Tibial nerve (tissue), 4 donors: ENCODE measurements around the gene AGT.

Experiments
- EP300 ChIP-seq, 2 donors: sonication (generic); formaldehyde crosslinking; IDR thresholded peaks; one replicate each; pipeline ENCODE4 v1.6.1; 2017; ENCODE audit warnings: antibody characterized with exemption in 2 of 2, mild to moderate bottlenecking in 1 of 2
- POLR2A ChIP-seq, 2 donors: fragments of 450-650 bp; IDR thresholded peaks; one replicate each; pipeline ENCODE4 v1.6.1; 2017; ENCODE audit warnings: antibody characterized with exemption in 2 of 2, mild to moderate bottlenecking in 2 of 2, moderate library complexity in 2 of 2
- TF ChIP-seq, protein P1 (sequence below), 5 experiments: fragments of 200-600 bp in 3 of 5; fragments of 450-650 bp in 2 of 5; sonication (generic) in 3 of 5; IDR thresholded peaks; one replicate each; pipeline ENCODE4 v1.5.1; 2016 to 2019; ENCODE audit warnings: antibody characterized with exemption in 5 of 5, mild to moderate bottlenecking in 3 of 5, moderate library complexity in 2 of 5

DNA sequence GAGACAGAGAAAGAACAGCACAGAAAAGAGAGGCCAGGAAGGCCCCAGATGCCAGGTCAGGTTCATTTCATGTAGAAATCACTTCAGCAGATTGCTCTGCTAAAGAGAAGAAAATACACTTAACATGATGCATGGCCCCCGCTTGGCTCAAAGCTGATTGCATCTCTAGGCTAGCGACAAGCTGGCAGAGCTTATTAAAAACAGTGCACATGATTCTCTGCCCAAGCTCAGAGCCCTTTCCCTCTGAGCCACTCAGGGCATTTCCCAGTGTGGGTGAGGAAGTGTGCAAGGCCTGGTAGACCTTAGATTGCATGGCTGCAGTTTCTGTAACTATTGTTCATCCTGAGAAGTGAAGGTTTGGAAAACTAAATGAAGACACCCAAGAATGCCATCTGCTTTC, 30.0 kb upstream of the AGT start:
- TF ChIP-seq, protein P1, sequence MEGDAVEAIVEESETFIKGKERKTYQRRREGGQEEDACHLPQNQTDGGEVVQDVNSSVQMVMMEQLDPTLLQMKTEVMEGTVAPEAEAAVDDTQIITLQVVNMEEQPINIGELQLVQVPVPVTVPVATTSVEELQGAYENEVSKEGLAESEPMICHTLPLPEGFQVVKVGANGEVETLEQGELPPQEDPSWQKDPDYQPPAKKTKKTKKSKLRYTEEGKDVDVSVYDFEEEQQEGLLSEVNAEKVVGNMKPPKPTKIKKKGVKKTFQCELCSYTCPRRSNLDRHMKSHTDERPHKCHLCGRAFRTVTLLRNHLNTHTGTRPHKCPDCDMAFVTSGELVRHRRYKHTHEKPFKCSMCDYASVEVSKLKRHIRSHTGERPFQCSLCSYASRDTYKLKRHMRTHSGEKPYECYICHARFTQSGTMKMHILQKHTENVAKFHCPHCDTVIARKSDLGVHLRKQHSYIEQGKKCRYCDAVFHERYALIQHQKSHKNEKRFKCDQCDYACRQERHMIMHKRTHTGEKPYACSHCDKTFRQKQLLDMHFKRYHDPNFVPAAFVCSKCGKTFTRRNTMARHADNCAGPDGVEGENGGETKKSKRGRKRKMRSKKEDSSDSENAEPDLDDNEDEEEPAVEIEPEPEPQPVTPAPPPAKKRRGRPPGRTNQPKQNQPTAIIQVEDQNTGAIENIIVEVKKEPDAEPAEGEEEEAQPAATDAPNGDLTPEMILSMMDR (IDR thresholded peaks at IDR 0.05): no peak
- TF ChIP-seq POLR2A (IDR thresholded peaks at IDR 0.05) (no peak), EP300 (IDR thresholded peaks at IDR 0.05) (no peak)
